GM18520 (cell line): Measurements from ENCODE around the gene ERFE.

Source experiments
- ATAC-seq: cut with Tn5 transposase; IDR thresholded peaks from one replicate; pipeline ENCODE4 v1.9.1; 2021; ENCODE audit not compliant: unreplicated experiment

ERFE gene

GRCh38 chr2:238152771-238153688 is 5.7 kb upstream of the ERFE start:
- no peak for ATAC-seq

- ATAC-seq, result no peak
Measured at GRCh38 chr2:238154570-238154969, 4.2 kb upstream of the ERFE start.

GRCh38 chr2:238155051-238155760 is 3.6 kb upstream of the ERFE start:
- no peak for ATAC-seq

GRCh38 chr2:238155761-238156694 is 2.7 kb upstream of the ERFE start:
- ATAC-seq, result no peak

- no peak for ATAC-seq
Measured at GRCh38 chr2:238157506-238158017, 1.2 kb upstream of the ERFE start.

GRCh38 chr2:238158018-238158508 is 707 bp upstream of the ERFE start:
- no peak for ATAC-seq

GRCh38 chr2:238159071-238159539 is 335 bp downstream of the ERFE start:
- no peak for ATAC-seq

GRCh38 chr2:238159661-238160205 is 963 bp downstream of the ERFE start:
- no peak for ATAC-seq

- no peak for ATAC-seq
Measured at GRCh38 chr2:238160206-238161129, 1.7 kb downstream of the ERFE start.

GRCh38 chr2:238161291-238162051 is 2.7 kb downstream of the ERFE start:
- ATAC-seq, result no peak

- ATAC-seq, result no peak
Measured at GRCh38 chr2:238162251-238162845, 3.6 kb downstream of the ERFE start.

- no peak for ATAC-seq
Measured at GRCh38 chr2:238162846-238163441, 4.2 kb downstream of the ERFE start.

GRCh38 chr2:238163481-238164198 is 4.9 kb downstream of the ERFE start:
- ATAC-seq, result no peak

GRCh38 chr2:238164906-238165287 is 6.1 kb downstream of the ERFE start:
- ATAC-seq, result no peak

- ATAC-seq, result no peak
Measured at GRCh38 chr2:238165288-238165921, 6.6 kb downstream of the ERFE start.
